HG02870 (cell line): Measurements from ENCODE around the gene SGMS1.
"Not testable (repeated sequence)": the region's sequence is repeated elsewhere in the genome, so short reads cannot be mapped to it uniquely, and the experiment has no call there.

ENCODE experiments used
- ATAC-seq: cut with Tn5 transposase; IDR thresholded peaks from one replicate; pipeline ENCODE4 v1.9.1; 2021; ENCODE audit warnings: mild to moderate bottlenecking, moderate library complexity; ENCODE audit not compliant: unreplicated experiment

Gene SGMS1

GRCh38 chr10:50541921-50542320 lies 81.8 kb downstream of the SGMS1 start:
- peak; percentile 39 for ATAC-seq

GRCh38 chr10:50541317-50541716 lies 82.4 kb downstream of the SGMS1 start:
- no peak for ATAC-seq

- ATAC-seq, result peak; percentile 7
These were observed 83.0 kb downstream of the SGMS1 start for GRCh38 chr10:50540826-50541122.

GRCh38 chr10:50540069-50540825 lies 83.5 kb downstream of the SGMS1 start:
- ATAC-seq, result peak; percentile 41

GRCh38 chr10:50538555-50539398 lies 85.0 kb downstream of the SGMS1 start:
- peak; percentile 42 for ATAC-seq

GRCh38 chr10:50536617-50537240 lies 87.0 kb downstream of the SGMS1 start:
- no peak for ATAC-seq

GRCh38 chr10:50534748-50535376 lies 88.9 kb downstream of the SGMS1 start:
- ATAC-seq, result not testable (repeated sequence)

GRCh38 chr10:50533296-50533695 lies 90.5 kb downstream of the SGMS1 start:
- no peak for ATAC-seq

- no peak for ATAC-seq
These were observed 92.2 kb downstream of the SGMS1 start for GRCh38 chr10:50531388-50532077.

- ATAC-seq, result no peak
These were observed 94.1 kb downstream of the SGMS1 start for GRCh38 chr10:50529660-50530059.

- peak; percentile 44 for ATAC-seq
These were observed 95.5 kb downstream of the SGMS1 start for GRCh38 chr10:50528206-50528605.

GRCh38 chr10:50527442-50528043 lies 96.2 kb downstream of the SGMS1 start:
- peak; percentile 85 for ATAC-seq

- ATAC-seq, result no peak
These were observed 97.6 kb downstream of the SGMS1 start for GRCh38 chr10:50526185-50526584.

- ATAC-seq, result no peak
These were observed 100.4 kb downstream of the SGMS1 start for GRCh38 chr10:50523357-50523756.

- ATAC-seq, result no peak
These were observed 100.8 kb downstream of the SGMS1 start for GRCh38 chr10:50522908-50523307.

GRCh38 chr10:50520115-50520514 lies 103.6 kb downstream of the SGMS1 start:
- no peak for ATAC-seq

- no peak for ATAC-seq
These were observed 106.1 kb downstream of the SGMS1 start for GRCh38 chr10:50517626-50518025.

- ATAC-seq, result no peak
These were observed 107.6 kb downstream of the SGMS1 start for GRCh38 chr10:50516171-50516570.

- no peak for ATAC-seq
These were observed 108.3 kb downstream of the SGMS1 start for GRCh38 chr10:50515420-50515819.

- ATAC-seq, result no peak
These were observed 108.8 kb downstream of the SGMS1 start for GRCh38 chr10:50514995-50515394.
